Neural cell (in vitro differentiated cells): ENCODE measurements around the gene ACSL6.

Source experiments
- CTCF ChIP-seq: fragments of 450-650 bp; IDR thresholded peaks from 2 replicates; pipeline ENCODE4 v1.5.1; 2014; ENCODE audit warnings: antibody characterized with exemption, mild to moderate bottlenecking, moderate library complexity; ENCODE audit not compliant: poor library complexity, severe bottlenecking
- EP300 ChIP-seq: fragments of 450-650 bp; conservative IDR thresholded peaks from 2 replicates; pipeline ENCODE4 v1.6.1; 2014; ENCODE audit warnings: antibody characterized with exemption, mild to moderate bottlenecking, moderate library complexity; ENCODE audit not compliant: poor library complexity, severe bottlenecking
- EZH2 ChIP-seq: fragments of 200-600, 300-800 bp; shearing (Covaris generic), sonication (generic); IDR thresholded peaks from 2 replicates; pipeline ENCODE4 v1.6.1; 2014; ENCODE audit warnings: antibody characterized with exemption, low read length, borderline replicate concordance, mild to moderate bottlenecking; ENCODE audit not compliant: insufficient read depth, poor library complexity, severe bottlenecking
- MXI1 ChIP-seq: fragments of 450-650 bp; conservative IDR thresholded peaks from 2 replicates; pipeline ENCODE4 v1.6.1; 2014; ENCODE audit warnings: antibody characterized with exemption, mild to moderate bottlenecking; ENCODE audit not compliant: poor library complexity, severe bottlenecking

DNA sequence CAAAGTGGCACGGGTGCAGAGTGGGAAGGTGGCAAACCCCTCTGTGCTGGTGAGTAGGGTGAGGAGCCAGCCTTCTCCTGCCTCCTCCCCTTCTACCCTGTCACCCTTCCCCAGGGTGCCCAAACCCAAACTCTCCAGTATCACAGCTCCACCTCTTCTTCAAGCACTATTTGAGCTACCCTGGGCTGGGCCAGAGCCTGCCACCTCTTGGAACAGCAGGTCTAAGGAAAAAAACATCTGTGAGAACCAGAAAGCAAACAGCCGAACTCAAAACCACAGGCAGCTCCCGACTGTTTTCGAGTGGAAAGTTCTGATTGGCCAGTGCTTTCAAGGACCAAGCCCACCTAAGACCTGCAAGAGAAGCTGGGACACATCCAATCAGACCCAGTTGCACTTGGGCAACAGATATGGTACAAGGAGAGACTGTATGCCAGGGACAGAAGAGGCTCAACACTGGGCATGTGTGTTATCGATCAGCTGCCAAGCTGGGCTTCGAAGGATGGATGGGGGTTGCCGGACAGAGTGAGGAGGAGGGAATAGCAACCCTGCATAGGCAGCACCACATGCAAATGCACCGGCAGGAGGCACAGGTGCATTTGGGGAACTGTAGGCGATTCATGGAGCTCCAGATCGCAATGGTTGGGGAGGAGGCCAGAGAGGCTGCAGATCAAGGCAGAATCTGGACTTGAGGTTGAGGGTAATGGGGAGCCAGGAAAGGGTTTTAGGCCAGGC, 19.7 kb downstream of the ACSL6 start:
- no peak for TF ChIP-seq CTCF
- TF ChIP-seq EP300 = no peak
- no peak for TF ChIP-seq EZH2
- no peak for TF ChIP-seq MXI1
